Endodermal cell (in vitro differentiated cells): ENCODE data around the gene SOX10. TPM values are rescaled to one million over a fixed set of nuclear protein-coding genes. Genes with fewer than 3 reads are reported as not detected.

ENCODE experiments used
- DNase-seq: peaks from one replicate; pipeline ENCODE4 v3.0.0-alpha.2; 2017
- H3K27ac ChIP-seq: 2 replicates; pipeline ENCODE4 v1.5.1; 2013; ENCODE audit warnings: mild to moderate bottlenecking, low read depth, low read length, moderate library complexity
- H3K27me3 ChIP-seq: 2 replicates; pipeline ENCODE4 v1.6.1; 2013; ENCODE audit warnings: mild to moderate bottlenecking, low read length, moderate library complexity; ENCODE audit not compliant: insufficient read depth, control insufficient read depth, poor library complexity, severe bottlenecking
- H3K36me3 ChIP-seq: 2 replicates; pipeline ENCODE4 v1.7.0; 2013; ENCODE audit warnings: mild to moderate bottlenecking, low read length, moderate library complexity; ENCODE audit not compliant: control insufficient read depth, insufficient read depth
- H3K4me1 ChIP-seq: one replicate; pipeline ENCODE4 v1.7.0; 2013; ENCODE audit warnings: low read length; ENCODE audit not compliant: control insufficient read depth, insufficient read depth
- H3K4me3 ChIP-seq: 2 replicates; pipeline ENCODE4 v1.5.1; 2013; ENCODE audit warnings: mild to moderate bottlenecking, low read length, moderate library complexity
- H3K9ac ChIP-seq: 2 replicates; pipeline ENCODE4 v1.6.1; 2013; ENCODE audit warnings: mild to moderate bottlenecking, low read length, moderate library complexity; ENCODE audit not compliant: poor library complexity, severe bottlenecking; ENCODE audit errors: extremely low read depth
- H3K9me3 ChIP-seq: 2 replicates; pipeline ENCODE4 v1.6.1; 2013; ENCODE audit warnings: mild to moderate bottlenecking, low read length, moderate library complexity; ENCODE audit not compliant: control insufficient read depth
- H3K27ac Mint-ChIP-seq: 2 replicates; pipeline ENCODE4 v1.8.0; 2020; ENCODE audit warnings: mixed read lengths
- H3K27me3 Mint-ChIP-seq: 2 replicates; pipeline ENCODE4 v1.8.0; 2021; ENCODE audit warnings: mild to moderate bottlenecking, mixed read lengths; ENCODE audit not compliant: insufficient read depth
- H3K36me3 Mint-ChIP-seq: 2 replicates; pipeline ENCODE4 v1.8.0; 2020; ENCODE audit warnings: low read depth, mixed read lengths
- H3K4me1 Mint-ChIP-seq: 2 replicates; pipeline ENCODE4 v1.8.0; 2020; ENCODE audit warnings: mixed read lengths
- H3K4me3 Mint-ChIP-seq: 2 replicates; pipeline ENCODE4 v1.8.0; 2020; ENCODE audit warnings: mild to moderate bottlenecking, moderate library complexity, mixed read lengths
- H3K9me3 Mint-ChIP-seq: 2 replicates; pipeline ENCODE4 v1.8.0; 2020; ENCODE audit warnings: mild to moderate bottlenecking, mixed read lengths
- CTCF ChIP-seq: fragments of 200-600 bp; sonication (generic); conservative IDR thresholded peaks from 2 replicates; pipeline ENCODE4 v1.5.0; 2021; ENCODE audit warnings: antibody characterized with exemption, mild to moderate bottlenecking
- WGBS, 2 experiments: methylation state at CpG; one replicate each; pipeline versions ENCODE4 v1.1.5 to v1.1.7; 2013; ENCODE audit warnings: missing lambda C conversion rate in 2 of 2, mixed read lengths in 1 of 2; ENCODE audit not compliant: insufficient coverage in 1 of 2, insufficient read length in 1 of 2; 5-methylcytosine and 5-hydroxymethylcytosine counted together
- total RNA-seq, 2 donors: library from RNA; stranded (reverse); fragmentation: NEBNext Ultra II Directional in 1 of 2; extraction: Animal tissue kit (Norgen Biotek cat#: 25700) in 1 of 2; gene quantifications; 2 replicates in 1 of 2; 3 replicates in 1 of 2; pipeline ENCODE4 v1.2.1, GENCODE V29; 2021

Gene SOX10
- total RNA-seq, 2 donors from 2014 or later = 11.2 to 13.4 TPM

- no peak for TF ChIP-seq CTCF
- Histone ChIP-seq H3K9ac (no peak overlapping the region), H3K4me3 (no peak overlapping the region), H3K27me3 (no peaks in the 10 kb centered on the region), H3K4me1 (no peaks in the 10 kb centered on the region), H3K36me3 (no peaks in the 10 kb centered on the region), H3K27ac (no peak overlapping the region), H3K9me3 (no peaks in the 10 kb centered on the region)
- 83 to 96% methylated on average over 5 of the region's 6 CpGs for WGBS, 2 experiments
- Mint-ChIP-seq H3K9me3 (no peaks in the 10 kb centered on the region), H3K4me1 (peaks cover 2% of the 10 kb centered on the region), H3K27me3 (peaks cover 4% of the 10 kb centered on the region), H3K4me3 (no peak overlapping the region), H3K36me3 (no peaks in the 10 kb centered on the region), H3K27ac (no peak overlapping the region)
- DNase-seq = no peak
Measured at GRCh38 chr22:38023045-38023444, 38.7 kb upstream of the SOX10 start.

- Histone ChIP-seq H3K9me3 (no peaks in the 10 kb centered on the region), H3K9ac (no peak overlapping the region), H3K4me3 (no peak overlapping the region), H3K27me3 (no peaks in the 10 kb centered on the region), H3K4me1 (no peaks in the 10 kb centered on the region), H3K27ac (no peak overlapping the region), H3K36me3 (no peaks in the 10 kb centered on the region)
- Mint-ChIP-seq H3K27me3 (peaks cover 4% of the 10 kb centered on the region), H3K27ac (no peak overlapping the region), H3K4me1 (no peaks in the 10 kb centered on the region), H3K4me3 (no peak overlapping the region), H3K9me3 (no peaks in the 10 kb centered on the region), H3K36me3 (no peaks in the 10 kb centered on the region)
- TF ChIP-seq CTCF = no peak
- DNase-seq = no peak
- WGBS, 2 experiments = 88 to 95% methylated on average over 3 to 6 of the region's 6 CpGs
Measured at GRCh38 chr22:38021206-38021605, 36.9 kb upstream of the SOX10 start.

- Histone ChIP-seq H3K4me1 (no peaks in the 10 kb centered on the region), H3K36me3 (no peaks in the 10 kb centered on the region), H3K9me3 (no peaks in the 10 kb centered on the region), H3K27me3 (no peaks in the 10 kb centered on the region), H3K9ac (no peak overlapping the region), H3K27ac (no peak overlapping the region), H3K4me3 (no peak overlapping the region)
- TF ChIP-seq CTCF = no peak
- Mint-ChIP-seq H3K36me3 (no peaks in the 10 kb centered on the region), H3K4me1 (no peaks in the 10 kb centered on the region), H3K4me3 (no peak overlapping the region), H3K27ac (no peak overlapping the region), H3K9me3 (no peaks in the 10 kb centered on the region), H3K27me3 (peaks cover 2% of the 10 kb centered on the region)
- WGBS, 2 experiments = 90 to 93% methylated on average over 7 to 18 of the region's 19 CpGs
- DNase-seq = no peak
Measured at GRCh38 chr22:38018938-38019827, 34.8 kb upstream of the SOX10 start.
